COLO668 (cell line): ENCODE results near the gene BICDL1.

Experiments
- DNase-seq: peaks from one replicate; lab custom pipeline; 2025; ENCODE audit not compliant: unreplicated experiment; lab: John Stamatoyannopoulos, UW

Gene BICDL1

DNA sequence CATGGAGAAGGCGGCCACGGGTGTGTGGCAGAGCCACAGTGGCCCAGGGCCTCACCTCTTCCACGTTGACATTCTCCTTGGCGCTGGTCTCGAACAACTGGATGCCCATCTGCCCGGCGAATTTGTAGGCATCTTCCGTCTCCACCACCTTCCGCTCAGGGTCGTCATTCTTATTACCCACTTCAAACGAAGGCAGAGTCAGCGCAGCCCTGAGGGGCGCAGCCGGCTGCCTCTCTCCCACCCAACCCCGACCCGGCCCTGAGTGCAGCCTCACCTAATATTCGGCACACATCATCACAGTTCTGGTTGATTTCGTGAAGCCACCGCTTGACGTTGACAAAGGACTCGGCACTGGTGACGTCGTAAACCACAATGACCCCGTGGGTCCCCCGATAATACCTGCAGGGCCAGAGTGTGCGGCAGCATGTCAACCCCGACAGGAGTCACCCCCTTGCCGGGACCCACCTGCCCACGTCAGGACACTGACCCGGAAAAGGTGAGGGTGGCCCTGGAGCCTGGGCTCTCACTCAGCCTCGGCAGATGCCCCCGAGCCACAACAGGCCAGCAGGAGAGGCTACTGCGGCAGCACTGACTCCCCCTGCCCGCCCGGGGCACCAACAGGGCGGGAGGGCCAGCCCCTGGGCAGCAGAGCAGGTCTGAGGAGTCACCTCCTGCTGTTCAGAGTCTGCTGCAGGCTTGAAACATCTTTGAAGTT lies 109.9 kb downstream of the BICDL1 start:
- DNase-seq: no peak

DNA sequence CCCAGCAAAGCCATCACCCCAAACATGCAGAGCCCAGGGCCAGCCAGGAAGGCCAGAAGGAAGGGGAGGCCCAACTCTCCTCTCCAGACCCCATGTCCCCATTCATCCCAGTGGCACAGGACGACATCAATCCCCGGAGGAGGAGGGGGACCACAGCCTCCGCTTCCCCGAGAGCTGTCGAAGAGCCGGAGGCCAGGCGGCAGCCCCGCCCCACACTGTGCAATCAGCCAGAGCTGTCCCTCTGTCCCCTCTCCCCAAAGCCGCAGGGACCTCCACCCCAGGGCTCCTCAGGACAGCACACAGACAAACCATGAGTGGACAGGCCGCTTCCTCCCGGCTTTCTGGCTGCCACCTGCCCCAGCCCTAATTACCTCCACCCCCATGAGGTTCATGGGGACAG lies 110.7 kb downstream of the BICDL1 start:
- no peak for DNase-seq

DNA sequence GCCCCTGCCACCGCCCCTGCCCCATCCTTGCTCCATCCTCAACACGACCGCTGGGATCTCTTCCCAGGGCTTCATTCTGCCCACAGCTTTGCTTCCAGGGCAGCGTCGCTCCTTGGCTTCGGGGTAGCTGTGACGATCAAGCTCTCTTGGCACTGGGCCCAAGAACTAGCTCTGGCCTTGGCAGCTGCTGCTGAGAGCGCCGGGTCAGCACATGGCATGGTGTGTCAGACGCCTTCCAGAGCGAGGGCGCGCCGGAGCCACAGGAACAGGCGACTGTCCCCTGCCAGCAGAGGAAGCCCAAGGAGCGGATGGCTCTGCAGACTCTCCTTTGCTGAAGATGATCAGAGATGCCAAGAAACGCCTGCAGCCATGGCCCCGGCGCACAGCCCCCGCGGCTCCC lies 111.6 kb downstream of the BICDL1 start:
- DNase-seq: no peak

DNA sequence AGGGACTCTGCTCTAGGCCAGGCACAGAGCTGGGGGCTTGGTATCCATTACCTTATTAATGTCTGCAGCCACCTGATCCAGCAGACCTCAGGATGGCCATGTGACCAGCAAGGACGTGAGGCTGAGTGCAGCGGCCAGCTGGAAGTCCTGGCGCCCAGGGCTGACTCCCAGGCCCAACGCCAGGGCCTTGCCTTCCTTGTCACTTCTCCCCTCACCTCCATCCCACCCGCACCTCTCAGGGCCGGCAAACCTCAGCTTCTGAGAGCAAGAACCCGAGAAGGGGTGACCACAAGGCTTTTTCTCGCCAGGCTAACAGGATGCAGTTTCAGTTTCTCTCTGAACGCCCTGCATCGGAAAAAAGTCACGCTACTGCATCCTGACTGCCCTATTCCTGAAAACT lies 112.1 kb downstream of the BICDL1 start:
- DNase-seq: no peak

DNA sequence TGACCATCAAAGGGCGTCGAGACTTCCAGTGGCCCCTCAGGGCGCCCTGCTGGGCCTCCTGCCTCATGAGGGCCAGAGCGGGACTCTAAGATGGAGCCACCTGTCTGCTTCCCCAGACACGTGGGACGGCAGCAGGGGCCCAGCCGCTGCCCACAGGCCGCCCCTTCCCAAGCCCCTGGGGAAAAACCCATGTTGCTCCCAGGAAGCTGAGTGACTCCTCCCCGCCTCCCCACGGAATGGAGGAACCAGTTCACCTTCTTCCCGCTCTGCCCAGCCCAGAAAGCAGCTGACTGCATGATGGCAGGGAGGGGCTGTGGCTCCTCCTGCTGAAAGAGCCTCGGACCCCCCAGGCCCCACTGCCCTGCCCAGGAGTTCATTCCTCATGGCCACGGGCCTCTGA lies 112.6 kb downstream of the BICDL1 start:
- no peak for DNase-seq

DNA sequence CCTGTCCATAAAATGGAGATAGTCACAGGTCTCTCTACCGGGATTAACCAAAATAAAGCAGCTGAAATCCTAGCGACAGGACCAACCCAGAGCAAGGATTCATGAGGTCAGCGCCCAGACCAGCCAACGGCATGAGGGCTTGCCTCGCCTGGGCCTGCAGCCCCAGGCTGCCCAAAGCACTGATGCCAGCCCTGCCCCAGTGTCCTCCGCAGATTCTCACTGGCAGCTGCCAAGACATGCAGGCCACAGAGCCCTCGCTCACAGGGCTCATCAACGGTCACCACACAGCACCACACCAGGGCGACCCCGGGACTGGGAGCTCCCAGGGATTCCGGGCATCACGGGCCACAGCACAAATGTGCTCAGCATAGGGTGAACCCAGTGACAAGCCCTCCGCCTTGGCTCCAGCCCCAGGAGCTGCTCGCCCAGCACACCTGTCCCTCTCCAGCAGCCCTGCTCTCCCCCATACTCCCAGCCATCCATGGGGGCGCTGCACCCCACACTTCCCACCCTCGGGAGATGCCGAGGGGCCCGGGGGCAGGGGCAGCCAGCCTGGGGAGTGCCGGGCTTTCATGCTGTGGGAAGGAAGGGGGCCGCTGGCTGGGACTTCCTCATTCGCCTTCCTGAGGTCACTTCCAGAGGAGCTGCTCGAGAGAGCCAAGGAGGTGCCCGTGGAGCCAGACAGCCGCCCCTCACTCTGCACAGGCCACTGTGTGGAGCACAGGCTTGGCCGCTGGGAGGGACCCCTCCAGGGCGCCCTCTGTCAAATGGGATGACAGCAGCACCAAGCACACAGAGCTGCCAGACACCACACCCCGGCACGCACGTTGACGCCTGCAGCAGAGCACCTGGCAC lies 113.4 kb downstream of the BICDL1 start:
- DNase-seq: no peak

DNA sequence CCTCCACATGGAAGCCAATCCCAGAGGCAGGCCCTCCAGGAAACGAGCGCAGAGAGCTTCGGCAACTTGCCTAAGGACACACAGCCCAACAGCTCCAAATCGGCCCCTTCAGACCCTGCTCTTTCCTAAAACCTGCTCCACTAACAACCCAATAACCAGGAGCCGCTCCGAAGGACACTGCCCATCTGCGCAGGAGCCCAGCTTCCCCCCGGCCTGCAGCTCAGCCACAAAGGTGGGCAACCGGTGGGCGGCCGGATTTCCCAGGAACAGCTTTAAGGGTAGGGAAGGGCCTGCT lies 114.0 kb downstream of the BICDL1 start:
- DNase-seq: no peak

DNA sequence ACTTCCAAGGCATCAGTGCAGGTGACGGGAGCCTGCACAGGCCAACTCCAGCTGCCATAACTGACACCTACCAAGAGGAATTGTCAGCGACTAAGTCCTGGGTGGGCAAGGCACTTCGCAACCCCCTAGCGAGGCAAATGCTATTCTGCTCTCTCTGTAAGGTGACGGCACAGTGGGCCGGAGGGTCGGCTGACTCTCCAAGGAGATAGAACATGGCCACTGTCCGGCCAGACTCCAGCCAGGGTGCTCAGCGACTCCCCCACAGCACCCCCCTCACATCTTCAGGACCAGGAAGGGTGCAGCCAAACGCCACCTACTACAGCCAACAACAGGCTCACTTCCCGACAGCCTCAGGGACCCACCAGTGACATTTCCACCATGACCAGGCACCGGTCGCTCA lies 114.3 kb downstream of the BICDL1 start:
- no peak for DNase-seq

DNA sequence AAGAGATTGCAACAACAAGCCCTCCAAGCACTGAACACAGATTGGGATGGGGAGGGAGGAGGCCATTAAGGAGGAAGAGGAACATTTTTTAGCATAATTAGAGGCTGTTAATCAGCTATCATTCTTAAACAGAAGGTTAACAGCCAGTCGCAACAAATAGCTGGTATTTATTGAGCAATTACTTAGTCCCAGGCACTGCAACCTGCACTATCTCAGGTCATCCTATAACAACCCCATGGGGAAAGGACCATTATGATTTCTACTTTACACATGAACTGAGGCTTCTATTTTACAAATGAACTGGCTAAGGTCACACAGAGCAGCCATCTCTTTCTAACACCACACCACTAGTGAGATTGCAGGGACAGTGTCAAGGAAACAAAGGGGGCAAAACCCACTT lies 117.1 kb downstream of the BICDL1 start:
- no peak for DNase-seq

DNA sequence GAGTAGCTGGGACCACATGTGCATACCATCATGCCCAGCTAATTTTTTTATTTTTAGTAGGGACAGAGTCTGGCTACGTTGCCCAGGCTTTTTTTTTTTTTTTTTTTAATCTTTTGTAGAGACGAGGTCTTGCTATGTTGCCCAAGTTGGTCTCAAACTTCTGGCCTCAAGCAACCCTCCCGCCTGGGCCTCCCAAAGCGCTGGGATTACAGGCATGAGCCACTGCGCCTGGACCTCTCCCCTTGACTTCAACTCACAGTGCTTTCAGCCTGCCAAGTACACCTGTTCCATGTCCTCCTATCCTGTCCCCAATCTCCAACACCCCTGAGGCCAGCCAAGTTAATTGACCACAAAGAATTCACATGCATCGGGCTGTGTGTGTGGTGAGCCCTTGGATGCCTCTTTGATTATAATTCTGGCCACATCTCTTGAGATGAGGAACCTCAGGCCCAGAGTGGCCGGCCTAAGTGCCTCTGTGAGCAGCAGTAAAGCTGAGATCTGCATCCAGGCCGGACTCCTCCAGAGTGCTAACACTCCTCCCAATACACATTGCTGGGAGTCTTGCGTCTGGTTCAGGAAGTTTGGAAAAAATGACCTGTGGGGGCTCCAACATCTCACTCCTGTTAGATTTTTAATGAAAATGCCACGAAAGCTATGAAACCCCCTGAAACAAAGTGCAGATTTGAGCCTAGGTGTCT lies 120.7 kb downstream of the BICDL1 start:
- no peak for DNase-seq

DNA sequence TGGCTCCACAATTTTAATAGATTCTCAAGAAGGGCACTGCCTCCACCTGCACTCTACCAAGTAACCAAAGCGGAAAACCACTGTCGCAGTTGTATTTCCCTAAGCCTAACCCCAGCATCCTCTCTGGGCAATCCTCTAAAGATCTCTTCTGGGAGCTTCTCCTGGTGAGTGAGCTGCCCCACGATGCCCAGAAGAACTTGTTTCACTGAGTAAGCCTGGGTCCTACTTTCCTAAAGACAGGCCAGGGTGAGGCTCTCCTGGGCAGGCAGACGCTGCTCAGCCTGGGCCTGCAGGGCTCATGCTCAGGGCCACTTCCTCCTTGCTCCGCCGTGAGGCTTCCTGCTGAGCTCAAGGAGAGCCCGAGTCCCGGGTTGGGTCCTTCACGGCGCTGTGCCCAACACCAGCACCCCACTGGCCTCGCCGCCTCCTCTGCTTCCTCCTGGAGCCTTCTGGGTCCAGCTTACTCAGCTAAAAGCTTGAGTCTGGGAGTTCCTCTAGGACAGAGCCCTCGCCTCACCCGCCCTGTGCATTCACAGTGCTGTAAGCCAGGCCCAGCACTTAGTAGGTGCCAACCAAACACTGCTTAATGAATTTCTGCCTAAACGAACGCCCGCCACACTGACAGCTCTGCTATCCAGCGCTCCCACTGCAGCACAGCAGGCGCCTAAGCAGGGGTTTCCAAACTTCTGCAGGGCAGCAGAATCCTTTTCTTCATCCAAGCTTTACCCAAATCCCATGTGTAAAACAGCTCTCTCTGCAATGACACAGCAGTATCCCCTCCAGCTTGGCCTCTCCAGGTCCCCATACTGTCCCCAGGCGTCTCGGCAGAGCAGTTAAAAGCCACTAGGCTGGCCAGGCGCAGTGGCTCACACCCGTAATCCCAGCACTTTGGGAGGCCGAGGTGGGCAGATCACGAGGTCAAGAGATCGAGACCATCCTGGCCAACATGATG lies 121.8 kb downstream of the BICDL1 start:
- no peak for DNase-seq

DNA sequence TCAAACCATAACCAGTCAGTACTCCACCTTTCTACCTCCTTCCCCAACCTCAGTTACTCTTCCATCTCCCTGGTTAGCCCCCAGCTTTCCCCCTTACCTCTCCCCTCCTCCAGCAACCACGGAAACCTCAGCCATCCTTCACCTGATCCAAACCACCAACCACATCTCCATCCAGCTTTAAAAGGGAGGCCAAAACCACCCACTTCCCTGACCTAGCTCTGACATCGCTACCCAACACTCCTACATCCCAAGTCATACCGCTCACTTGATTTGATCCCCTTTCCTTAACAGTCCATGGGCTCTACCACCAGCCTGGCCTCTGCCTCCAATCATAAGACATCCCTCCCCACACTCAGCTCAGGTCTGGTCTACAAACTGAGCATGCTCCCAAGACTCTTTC lies 126.0 kb downstream of the BICDL1 start:
- no peak for DNase-seq

DNA sequence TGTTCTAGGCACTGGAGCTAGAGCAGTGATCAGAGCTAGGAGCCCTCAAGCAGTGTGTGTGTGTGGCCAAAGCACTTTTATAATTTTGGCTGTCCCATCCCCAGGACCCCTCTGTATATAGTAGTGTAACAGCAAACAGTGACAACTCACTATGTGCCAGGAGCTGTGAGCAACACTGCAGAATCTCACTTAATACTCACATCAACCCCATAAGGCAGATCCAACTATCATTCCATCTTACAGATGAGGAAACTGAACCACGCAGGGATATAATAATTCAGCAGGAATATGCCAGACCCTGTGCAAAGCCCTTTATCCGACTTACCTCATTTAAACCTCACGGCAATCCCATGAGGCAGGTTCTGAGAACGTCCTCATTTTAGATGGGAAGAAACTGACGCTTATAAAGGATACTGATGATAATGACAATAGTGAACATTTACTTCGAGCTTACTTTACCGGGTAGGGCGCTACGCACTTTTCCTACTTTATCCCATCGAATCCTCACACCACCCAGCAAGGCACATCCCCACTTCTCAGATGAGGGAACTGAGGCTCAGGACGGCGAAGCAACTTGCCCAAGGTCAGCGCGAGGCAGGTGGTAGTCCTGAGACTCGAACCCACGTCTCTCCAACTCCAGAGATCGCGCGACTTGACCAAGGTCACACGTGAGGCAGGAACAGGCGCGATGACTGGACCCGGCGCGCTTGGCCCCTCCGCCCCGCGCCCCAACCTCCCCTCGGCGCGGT lies 126.8 kb downstream of the BICDL1 start:
- DNase-seq: peak; percentile 68

DNA sequence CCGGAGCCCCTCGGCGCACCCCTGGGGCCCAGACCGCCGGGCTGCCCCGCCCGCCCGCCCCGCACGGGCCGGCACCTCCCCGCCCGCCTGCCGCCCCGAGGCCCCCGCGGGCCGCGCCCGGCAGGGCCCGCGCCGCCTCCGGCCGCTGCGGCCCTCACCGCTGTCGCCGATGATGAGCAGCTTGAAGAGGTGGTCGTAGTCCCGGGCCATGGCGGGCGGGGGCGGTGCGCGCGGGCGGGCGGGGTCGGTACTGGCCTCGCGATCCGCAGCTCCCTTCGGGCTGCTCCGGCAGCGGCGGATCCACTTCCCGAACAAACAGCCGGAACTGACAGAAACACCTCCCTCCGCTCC lies 127.4 kb downstream of the BICDL1 start, which contains the start of gene RAB35:
RAB35 (minus strand) TSS at position 313 of the 351 bp plus-strand sequence; CDS start at position 210, 103 bp downstream.
- no peak for DNase-seq

DNA sequence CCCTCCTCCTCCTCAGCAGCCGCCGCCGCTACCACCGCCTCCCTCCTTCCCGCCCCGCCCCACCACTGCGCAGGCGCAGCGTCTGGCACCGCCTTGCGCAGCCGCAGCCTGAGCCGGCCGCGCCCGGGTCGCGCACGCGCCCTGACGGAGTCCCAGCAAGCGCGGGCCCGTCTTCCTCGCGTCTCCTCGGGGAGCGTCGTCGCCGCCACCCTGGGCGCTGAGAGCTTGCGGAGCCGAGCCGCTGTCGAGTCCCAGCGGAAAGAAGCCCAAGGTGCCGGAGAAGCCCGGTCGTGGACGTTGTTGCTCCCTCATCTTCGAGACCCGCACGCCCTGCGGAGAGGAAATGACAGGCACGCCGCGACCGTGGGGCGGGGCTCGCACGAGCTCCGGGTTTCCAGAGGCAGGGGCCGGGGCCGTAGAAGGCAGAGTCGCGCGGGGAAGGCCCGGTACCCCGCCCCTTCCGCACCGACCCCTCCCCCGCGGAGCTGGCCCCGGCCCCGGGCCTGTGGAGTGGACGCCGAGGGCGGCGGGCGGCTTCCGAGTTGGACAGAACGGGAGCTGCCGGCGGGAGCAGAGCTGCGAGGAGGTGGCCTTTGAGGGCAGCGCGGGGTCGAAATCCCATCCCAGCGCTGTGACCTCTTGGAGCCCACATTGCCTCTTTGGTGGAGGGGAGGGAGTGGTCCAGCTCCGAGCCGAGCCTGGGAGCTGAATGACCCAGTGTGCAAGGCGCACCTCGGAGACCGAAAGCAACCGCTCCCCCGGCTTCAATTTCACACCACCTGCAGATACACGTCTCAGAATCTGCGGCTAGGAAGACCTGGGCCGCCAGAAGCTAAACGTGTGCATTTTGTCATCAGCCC lies 128.0 kb downstream of the BICDL1 start:
- DNase-seq: peak; percentile 98

DNA sequence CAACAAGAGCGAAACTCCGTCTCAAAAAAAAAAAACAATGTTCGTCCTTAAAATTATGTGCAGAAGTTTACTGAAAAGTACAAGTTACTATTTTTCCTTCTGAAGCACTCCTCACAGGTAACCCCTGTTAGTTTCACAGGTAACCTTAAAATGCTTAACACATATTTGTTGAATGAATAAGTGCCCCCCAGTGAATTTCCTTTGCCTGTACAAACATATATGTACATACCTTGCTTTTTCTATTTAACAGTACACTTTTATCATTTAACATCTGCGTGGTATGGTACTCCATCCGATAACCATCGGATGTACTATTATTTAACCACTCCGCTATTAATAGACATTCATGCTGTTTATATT lies 128.9 kb downstream of the BICDL1 start:
- no peak for DNase-seq

DNA sequence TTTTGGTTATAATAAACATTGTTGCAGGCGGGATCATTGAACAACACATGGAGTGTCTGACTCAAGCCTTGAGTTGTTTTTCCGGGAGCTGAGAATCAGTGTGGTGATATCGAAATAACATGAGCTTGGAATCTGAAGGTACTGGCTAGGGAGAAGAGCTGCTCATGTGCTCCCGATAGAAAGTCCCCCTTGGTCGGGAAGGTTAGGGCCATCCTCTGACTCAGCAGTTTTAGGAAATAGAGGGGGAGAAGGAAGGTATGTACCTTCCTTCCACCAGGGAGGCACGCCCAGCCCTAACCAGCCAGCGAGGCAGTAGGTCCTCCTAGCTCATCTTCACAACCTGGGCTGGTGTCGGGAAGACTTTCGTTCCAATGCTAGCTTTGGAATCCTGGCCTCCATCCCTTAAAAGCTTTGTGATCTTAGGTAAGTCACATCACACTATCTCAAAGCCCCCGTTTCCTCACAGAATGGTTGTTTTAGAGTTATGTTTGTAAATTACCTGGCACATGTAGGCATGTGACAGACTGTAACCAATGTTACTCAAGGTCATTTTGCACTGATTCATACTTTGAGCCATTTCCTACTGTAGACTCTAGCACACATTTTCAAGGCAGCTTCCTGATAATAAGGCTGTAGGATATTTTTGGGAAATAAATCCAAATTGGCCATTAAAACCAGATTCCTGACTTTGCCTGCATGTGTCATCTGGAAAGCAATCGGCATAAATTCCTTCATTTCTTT lies 129.5 kb downstream of the BICDL1 start:
- DNase-seq: peak; percentile 41

DNA sequence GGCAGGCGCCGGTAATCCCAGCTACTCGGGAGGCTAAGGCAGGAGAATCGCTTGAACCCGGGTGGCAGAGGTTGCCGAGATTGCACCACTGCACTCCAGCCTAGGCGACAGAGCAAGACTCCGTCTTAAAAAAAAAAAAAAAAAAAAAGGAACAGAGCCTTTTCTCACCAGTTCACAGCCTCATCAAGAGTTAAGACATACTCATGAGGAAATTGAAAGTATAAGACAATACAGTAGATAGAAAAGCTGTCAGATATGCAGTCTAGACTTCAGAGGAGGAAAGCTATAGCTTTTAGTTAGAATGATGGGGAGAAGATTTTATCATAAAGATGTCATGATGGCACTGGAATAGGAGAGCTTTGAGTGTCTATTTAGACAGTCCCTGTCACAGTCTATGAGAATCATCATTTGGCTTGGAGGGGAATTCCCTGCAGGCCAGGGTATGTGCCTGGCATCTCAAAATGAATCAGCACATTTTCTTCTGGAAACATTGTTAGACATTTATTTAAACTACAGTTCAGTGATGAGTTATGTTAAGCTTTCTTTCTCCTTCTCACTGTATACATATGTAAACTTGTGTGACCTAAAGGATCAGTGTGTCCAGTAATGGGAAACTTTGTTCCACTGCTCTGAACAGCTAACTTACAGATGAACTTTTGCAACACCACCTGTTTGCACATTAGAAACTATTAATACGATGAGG lies 130.4 kb downstream of the BICDL1 start:
- no peak for DNase-seq
